ENCODE results near the gene OR2K2. TPM values are rescaled to one million over a fixed set of nuclear protein-coding genes. Genes with fewer than 3 reads are reported as not detected.

OR2K2 gene
- total and polyA plus RNA-seq, 10 of the 15 experiments (the other 5 are each of a cell fraction or from before 2014, with no cell fraction given): 0.12 TPM; not detected in 9

DNA sequence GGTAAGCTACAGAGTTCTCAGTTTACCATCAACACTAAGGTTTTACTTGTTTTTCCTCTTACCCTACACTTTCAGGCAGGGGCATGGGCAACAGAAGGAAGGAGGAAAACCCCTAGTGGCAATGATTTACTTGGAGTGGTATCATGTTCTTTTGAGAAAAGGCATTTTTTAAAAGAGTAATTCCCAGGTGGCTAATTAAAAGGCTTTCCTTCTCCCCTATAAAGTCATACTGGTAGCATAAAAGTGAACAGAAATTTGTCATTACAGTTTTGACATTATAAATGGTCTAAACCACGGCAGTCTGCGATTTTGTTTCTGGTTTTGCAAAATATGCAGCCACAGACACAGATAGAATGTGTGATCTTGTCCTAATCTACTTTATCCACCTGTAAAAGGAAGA lies 30.9 kb upstream of the OR2K2 start (continued):
- TF ChIP-seq ZBTB40 (IDR thresholded peaks at IDR 0.05; ENCODE audit: borderline replicate concordance): no peak
- TF ChIP-seq, protein P1, sequence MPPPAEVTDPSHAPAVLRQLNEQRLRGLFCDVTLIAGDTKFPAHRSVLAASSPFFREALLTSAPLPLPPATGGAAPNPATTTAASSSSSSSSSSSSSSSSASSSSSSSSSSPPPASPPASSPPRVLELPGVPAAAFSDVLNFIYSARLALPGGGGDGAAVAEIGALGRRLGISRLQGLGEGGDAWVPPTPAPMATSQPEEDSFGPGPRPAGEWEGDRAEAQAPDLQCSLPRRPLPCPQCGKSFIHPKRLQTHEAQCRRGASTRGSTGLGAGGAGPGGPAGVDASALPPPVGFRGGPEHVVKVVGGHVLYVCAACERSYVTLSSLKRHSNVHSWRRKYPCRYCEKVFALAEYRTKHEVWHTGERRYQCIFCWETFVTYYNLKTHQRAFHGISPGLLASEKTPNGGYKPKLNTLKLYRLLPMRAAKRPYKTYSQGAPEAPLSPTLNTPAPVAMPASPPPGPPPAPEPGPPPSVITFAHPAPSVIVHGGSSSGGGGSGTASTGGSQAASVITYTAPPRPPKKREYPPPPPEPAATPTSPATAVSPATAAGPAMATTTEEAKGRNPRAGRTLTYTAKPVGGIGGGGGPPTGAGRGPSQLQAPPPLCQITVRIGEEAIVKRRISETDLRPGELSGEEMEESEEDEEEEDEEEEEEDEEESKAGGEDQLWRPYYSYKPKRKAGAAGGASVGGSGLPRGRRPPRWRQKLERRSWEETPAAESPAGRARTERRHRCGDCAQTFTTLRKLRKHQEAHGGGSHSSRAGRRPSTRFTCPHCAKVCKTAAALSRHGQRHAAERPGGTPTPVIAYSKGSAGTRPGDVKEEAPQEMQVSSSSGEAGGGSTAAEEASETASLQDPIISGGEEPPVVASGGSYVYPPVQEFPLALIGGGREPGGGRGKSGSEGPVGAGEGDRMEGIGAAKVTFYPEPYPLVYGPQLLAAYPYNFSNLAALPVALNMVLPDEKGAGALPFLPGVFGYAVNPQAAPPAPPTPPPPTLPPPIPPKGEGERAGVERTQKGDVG (CRISPR knock-in tag; IDR thresholded peaks at IDR 0.05): no peak
- TF ChIP-seq POLR2AphosphoS5 (IDR thresholded peaks at IDR 0.05; ENCODE audit: low read length): no peak
- no peak for TF ChIP-seq SPI1 (IDR thresholded peaks at IDR 0.05; ENCODE audit: borderline replicate concordance, insufficient read depth, low read depth, low read length)
- no peak for TF ChIP-seq WRNIP1 (IDR thresholded peaks at IDR 0.05; ENCODE audit: borderline replicate concordance, low read depth, low read length)
- TF ChIP-seq, protein P2, sequence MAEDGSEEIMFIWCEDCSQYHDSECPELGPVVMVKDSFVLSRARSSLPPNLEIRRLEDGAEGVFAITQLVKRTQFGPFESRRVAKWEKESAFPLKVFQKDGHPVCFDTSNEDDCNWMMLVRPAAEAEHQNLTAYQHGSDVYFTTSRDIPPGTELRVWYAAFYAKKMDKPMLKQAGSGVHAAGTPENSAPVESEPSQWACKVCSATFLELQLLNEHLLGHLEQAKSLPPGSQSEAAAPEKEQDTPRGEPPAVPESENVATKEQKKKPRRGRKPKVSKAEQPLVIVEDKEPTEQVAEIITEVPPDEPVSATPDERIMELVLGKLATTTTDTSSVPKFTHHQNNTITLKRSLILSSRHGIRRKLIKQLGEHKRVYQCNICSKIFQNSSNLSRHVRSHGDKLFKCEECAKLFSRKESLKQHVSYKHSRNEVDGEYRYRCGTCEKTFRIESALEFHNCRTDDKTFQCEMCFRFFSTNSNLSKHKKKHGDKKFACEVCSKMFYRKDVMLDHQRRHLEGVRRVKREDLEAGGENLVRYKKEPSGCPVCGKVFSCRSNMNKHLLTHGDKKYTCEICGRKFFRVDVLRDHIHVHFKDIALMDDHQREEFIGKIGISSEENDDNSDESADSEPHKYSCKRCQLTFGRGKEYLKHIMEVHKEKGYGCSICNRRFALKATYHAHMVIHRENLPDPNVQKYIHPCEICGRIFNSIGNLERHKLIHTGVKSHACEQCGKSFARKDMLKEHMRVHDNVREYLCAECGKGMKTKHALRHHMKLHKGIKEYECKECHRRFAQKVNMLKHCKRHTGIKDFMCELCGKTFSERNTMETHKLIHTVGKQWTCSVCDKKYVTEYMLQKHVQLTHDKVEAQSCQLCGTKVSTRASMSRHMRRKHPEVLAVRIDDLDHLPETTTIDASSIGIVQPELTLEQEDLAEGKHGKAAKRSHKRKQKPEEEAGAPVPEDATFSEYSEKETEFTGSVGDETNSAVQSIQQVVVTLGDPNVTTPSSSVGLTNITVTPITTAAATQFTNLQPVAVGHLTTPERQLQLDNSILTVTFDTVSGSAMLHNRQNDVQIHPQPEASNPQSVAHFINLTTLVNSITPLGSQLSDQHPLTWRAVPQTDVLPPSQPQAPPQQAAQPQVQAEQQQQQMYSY (CRISPR knock-in tag; IDR thresholded peaks at IDR 0.05): no peak
- no peak for TF ChIP-seq RFX5 (IDR thresholded peaks at IDR 0.05; ENCODE audit: low read depth, low read length)
- no peak for TF ChIP-seq ZZZ3 (IDR thresholded peaks at IDR 0.05; ENCODE audit: control insufficient read depth, insufficient read length, low read depth)
- no peak for TF ChIP-seq RAD51 (IDR thresholded peaks at IDR 0.05)
- TF ChIP-seq HCFC1 (IDR thresholded peaks at IDR 0.05; ENCODE audit: low read length): no peak
- TF ChIP-seq SP1 (IDR thresholded peaks at IDR 0.05; ENCODE audit: low read depth, low read length): no peak
- no peak for TF ChIP-seq SMARCA5 (IDR thresholded peaks at IDR 0.05)
- no peak for TF ChIP-seq NRF1 (conservative IDR thresholded peaks at IDR 0.05; ENCODE audit: low read depth, low read length)
- no peak for TF ChIP-seq KAT2A (conservative IDR thresholded peaks at IDR 0.05; ENCODE audit: control insufficient read depth, low read depth, low read length)
- no peak for TF ChIP-seq BCLAF1 (IDR thresholded peaks at IDR 0.05)
